HEK293 (cell line): ENCODE data around the gene ZNF426.
"Not testable (repeated sequence)": the region's sequence is repeated elsewhere in the genome, so short reads cannot be mapped to it uniquely, and the experiment has no call there.

Experiments
- CTCF ChIA-PET: fragments of 350-600 bp; formaldehyde crosslinking; extraction: SDS; loops from one replicate; lab custom pipeline; 2021; ENCODE audit warnings: antibody characterized with exemption; lab: Yijun Ruan, JAX
- POLR2A ChIA-PET: fragments of 300-600 bp; formaldehyde crosslinking; extraction: SDS; loops from one replicate; lab custom pipeline; 2020; ENCODE audit warnings: antibody characterized with exemption, inconsistent platforms; lab: Yijun Ruan, JAX
- H3K27ac ChIP-seq: fragments of 200-500 bp; sonication (Bioruptor generic); 2 replicates; pipeline ENCODE4 v1.5.1; 2014; ENCODE audit warnings: low read depth, low read length, control low read depth, inconsistent platforms; ENCODE audit errors: extremely low read depth
- H3K36me3 ChIP-seq, 2 experiments: fragments of 200-500 bp in 1 of 2; sonication (Bioruptor generic) in 1 of 2; 1 replicate in 1 of 2; 2 replicates in 1 of 2; pipeline ENCODE4 v1.5.1; 2014 to 2017; ENCODE audit warnings: inconsistent platforms in 2 of 2, low read length in 2 of 2; ENCODE audit not compliant: control insufficient read depth in 2 of 2, insufficient read depth in 1 of 2
- H3K4me1 ChIP-seq: fragments of 200-500 bp; sonication (Bioruptor generic); 2 replicates; pipeline ENCODE4 v1.5.1; 2014; ENCODE audit warnings: mild to moderate bottlenecking, low read length, inconsistent platforms; ENCODE audit not compliant: control insufficient read depth, insufficient read depth
- H3K4me3 ChIP-seq: 2 replicates; pipeline ENCODE4 v1.5.1; 2011; ENCODE audit warnings: low read depth, mild to moderate bottlenecking, control low read depth, low read length, moderate library complexity
- H3K9me3 ChIP-seq: fragments of 200-500 bp; sonication (Bioruptor generic); 2 replicates; pipeline ENCODE4 v1.5.1; 2014; ENCODE audit warnings: low read depth, low read length, inconsistent platforms; ENCODE audit not compliant: control insufficient read depth, insufficient read depth
- ATF2 ChIP-seq: fragments of 450-650 bp; formaldehyde crosslinking; IDR thresholded peaks from 2 replicates; pipeline ENCODE4 v1.5.1; 2016; ENCODE audit warnings: missing biosample characterization, missing genetic modification characterization, low read depth
- PRDM1 ChIP-seq: fragments of 450-650 bp; formaldehyde crosslinking; IDR thresholded peaks from 2 replicates; pipeline ENCODE4; 2016; ENCODE audit warnings: missing biosample characterization, missing genetic modification characterization
- REPIN1 ChIP-seq: fragments of 450-650 bp; formaldehyde crosslinking; IDR thresholded peaks from 2 replicates; pipeline ENCODE4 v1.5.1; 2017; ENCODE audit warnings: missing biosample characterization, missing genetic modification characterization, low read depth
- SP3 ChIP-seq: fragments of 450-650 bp; formaldehyde crosslinking; IDR thresholded peaks from 2 replicates; pipeline ENCODE4 v1.5.1; 2016; ENCODE audit warnings: missing biosample characterization, missing genetic modification characterization
- SP7 ChIP-seq: fragments of 450-650 bp; formaldehyde crosslinking; IDR thresholded peaks from 2 replicates; pipeline ENCODE4 v1.5.1; 2016; ENCODE audit warnings: missing biosample characterization, missing genetic modification characterization
- YY2 ChIP-seq: fragments of 450-650 bp; formaldehyde crosslinking; IDR thresholded peaks from 2 replicates; pipeline ENCODE4 v1.5.1; 2016; ENCODE audit warnings: missing biosample characterization, missing genetic modification characterization
- ZBTB17 ChIP-seq: fragments of 450-650 bp; formaldehyde crosslinking; IDR thresholded peaks from 2 replicates; pipeline ENCODE4 v1.5.1; 2016; ENCODE audit warnings: missing biosample characterization, missing genetic modification characterization
- ZFP37 ChIP-seq: fragments of 450-650 bp; formaldehyde crosslinking; IDR thresholded peaks from 2 replicates; pipeline ENCODE4 v1.5.1; 2016; ENCODE audit warnings: missing biosample characterization, missing genetic modification characterization
- ZFP69B ChIP-seq: fragments of 450-650 bp; formaldehyde crosslinking; IDR thresholded peaks from 2 replicates; pipeline ENCODE4 v1.5.1; 2016; ENCODE audit warnings: missing biosample characterization, missing genetic modification characterization
- ZNF335 ChIP-seq: fragments of 450-650 bp; formaldehyde crosslinking; conservative IDR thresholded peaks from 2 replicates; pipeline ENCODE4 v1.5.1; 2016; ENCODE audit warnings: missing biosample characterization, missing genetic modification characterization
- ZNF48 ChIP-seq: fragments of 450-650 bp; formaldehyde crosslinking; IDR thresholded peaks from 2 replicates; pipeline ENCODE4 v1.5.1; 2016; ENCODE audit warnings: missing biosample characterization, missing genetic modification characterization
- ZNF561 ChIP-seq: fragments of 450-650 bp; IDR thresholded peaks from 2 replicates; pipeline ENCODE4 v1.5.1; 2018; ENCODE audit warnings: missing biosample characterization, missing genetic modification characterization, borderline replicate concordance
- ZNF600 ChIP-seq: fragments of 450-650 bp; formaldehyde crosslinking; IDR thresholded peaks from 2 replicates; pipeline ENCODE4 v1.5.1; 2016; ENCODE audit warnings: missing biosample characterization, missing genetic modification characterization
- ZNF610 ChIP-seq: fragments of 450-650 bp; formaldehyde crosslinking; IDR thresholded peaks from 2 replicates; pipeline ENCODE4 v1.5.1; 2016; ENCODE audit warnings: missing biosample characterization, missing genetic modification characterization, borderline replicate concordance
- ZNF629 ChIP-seq: fragments of 450-650 bp; formaldehyde crosslinking; IDR thresholded peaks from 2 replicates; pipeline ENCODE4 v1.5.1; 2017; ENCODE audit warnings: missing biosample characterization, missing genetic modification characterization
- ZNF76 ChIP-seq: fragments of 450-650 bp; formaldehyde crosslinking; IDR thresholded peaks from 2 replicates; pipeline ENCODE4; 2016; ENCODE audit warnings: low read depth, missing biosample characterization, missing genetic modification characterization, borderline replicate concordance
- ZSCAN16 ChIP-seq: fragments of 450-650 bp; formaldehyde crosslinking; IDR thresholded peaks from 2 replicates; pipeline ENCODE4 v1.5.1; 2016; ENCODE audit warnings: missing biosample characterization, missing genetic modification characterization
- TF ChIP-seq, protein P1 (sequence below): fragments of 450-650 bp; formaldehyde crosslinking; IDR thresholded peaks from 2 replicates; pipeline ENCODE4 v1.5.1; 2016; ENCODE audit warnings: missing biosample characterization, missing genetic modification characterization
- TF ChIP-seq, protein P2 (sequence below): fragments of 450-650 bp; formaldehyde crosslinking; IDR thresholded peaks from 2 replicates; pipeline ENCODE4 v1.5.1; 2016; ENCODE audit warnings: missing biosample characterization, missing genetic modification characterization
- TF ChIP-seq, protein P3 (sequence below): fragments of 450-650 bp; formaldehyde crosslinking; IDR thresholded peaks from 2 replicates; pipeline ENCODE4 v1.5.1; 2016; ENCODE audit warnings: missing biosample characterization, missing genetic modification characterization

ZNF426 gene

DNA sequence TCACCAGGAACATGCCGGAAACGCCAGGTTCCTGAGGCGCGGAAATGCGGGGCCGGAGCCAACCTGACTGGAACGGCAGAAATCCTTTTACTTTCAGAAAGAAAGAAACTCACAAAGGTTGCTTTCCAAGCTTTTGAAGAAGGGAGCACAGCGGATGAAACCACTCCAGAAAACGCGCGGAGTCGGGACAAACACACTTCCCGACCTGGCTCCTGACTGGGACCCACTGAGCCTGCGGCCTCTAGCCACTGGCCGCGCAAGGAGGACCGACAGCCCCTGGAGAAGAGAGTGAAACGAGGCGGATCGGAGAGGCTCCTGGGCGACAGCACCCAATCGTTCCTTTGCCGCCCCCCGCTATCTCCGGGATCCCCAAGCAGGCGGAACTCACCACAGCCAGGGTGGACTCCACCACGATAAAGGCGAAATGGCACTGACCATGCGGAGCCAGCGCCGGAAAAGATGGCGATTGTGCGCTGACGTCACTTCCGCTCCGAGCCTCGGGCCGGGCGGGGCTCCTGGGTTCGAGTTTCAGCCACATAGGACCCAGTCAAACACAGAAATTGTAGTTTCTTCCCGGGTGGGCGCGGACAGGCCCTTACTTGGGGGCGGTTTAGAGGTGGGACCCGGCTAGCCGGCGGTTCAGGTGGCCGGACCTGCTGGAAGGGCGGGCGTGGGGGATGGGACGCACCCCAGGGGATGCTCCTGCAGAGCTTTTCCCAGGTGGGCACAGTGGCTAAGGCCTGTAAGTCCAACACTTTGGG, 45.8 kb upstream of the ZNF426 start, which contains the start of gene ZNF121 (continued):
- TF ChIP-seq ATF2 (tag by site-specific recombination) = peak; percentile 97
- peak; percentile 66 for TF ChIP-seq SP7 (tag by site-specific recombination)
- peak; percentile 66; the same call in 1 of the 2 replicates for TF ChIP-seq YY2 (tag by site-specific recombination)
- no peak for TF ChIP-seq ZSCAN16 (tag by site-specific recombination)
- peak; percentile 47; the same call in 1 of the 2 replicates for TF ChIP-seq ZBTB17 (tag by site-specific recombination)
- no peak for TF ChIP-seq ZNF48
- TF ChIP-seq ZNF335 = peak; percentile 61
- no peak for TF ChIP-seq PRDM1
- TF ChIP-seq ZFP69B (tag by site-specific recombination) = peak; percentile 89; the same call in 1 of the 2 replicates
- 0 out of 2 replicates have a peak, but pooled peaks have one; percentile 72 for TF ChIP-seq ZNF600
- TF ChIP-seq ZNF561 (tag by site-specific recombination) = no peak
- peak; percentile 69 for TF ChIP-seq SP3 (tag by site-specific recombination)
- TF ChIP-seq, protein P1, sequence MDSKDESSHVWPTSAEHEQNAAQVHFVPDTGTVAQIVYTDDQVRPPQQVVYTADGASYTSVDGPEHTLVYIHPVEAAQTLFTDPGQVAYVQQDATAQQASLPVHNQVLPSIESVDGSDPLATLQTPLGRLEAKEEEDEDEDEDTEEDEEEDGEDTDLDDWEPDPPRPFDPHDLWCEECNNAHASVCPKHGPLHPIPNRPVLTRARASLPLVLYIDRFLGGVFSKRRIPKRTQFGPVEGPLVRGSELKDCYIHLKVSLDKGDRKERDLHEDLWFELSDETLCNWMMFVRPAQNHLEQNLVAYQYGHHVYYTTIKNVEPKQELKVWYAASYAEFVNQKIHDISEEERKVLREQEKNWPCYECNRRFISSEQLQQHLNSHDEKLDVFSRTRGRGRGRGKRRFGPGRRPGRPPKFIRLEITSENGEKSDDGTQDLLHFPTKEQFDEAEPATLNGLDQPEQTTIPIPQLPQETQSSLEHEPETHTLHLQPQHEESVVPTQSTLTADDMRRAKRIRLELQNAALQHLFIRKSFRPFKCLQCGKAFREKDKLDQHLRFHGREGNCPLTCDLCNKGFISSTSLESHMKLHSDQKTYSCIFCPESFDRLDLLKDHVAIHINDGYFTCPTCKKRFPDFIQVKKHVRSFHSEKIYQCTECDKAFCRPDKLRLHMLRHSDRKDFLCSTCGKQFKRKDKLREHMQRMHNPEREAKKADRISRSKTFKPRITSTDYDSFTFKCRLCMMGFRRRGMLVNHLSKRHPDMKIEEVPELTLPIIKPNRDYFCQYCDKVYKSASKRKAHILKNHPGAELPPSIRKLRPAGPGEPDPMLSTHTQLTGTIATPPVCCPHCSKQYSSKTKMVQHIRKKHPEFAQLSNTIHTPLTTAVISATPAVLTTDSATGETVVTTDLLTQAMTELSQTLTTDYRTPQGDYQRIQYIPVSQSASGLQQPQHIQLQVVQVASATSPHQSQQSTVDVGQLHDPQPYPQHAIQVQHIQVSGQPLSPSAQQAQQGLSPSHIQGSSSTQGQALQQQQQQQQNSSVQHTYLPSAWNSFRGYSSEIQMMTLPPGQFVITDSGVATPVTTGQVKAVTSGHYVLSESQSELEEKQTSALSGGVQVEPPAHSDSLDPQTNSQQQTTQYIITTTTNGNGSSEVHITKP (tag by site-specific recombination) = peak; percentile 92
- TF ChIP-seq, protein P2, sequence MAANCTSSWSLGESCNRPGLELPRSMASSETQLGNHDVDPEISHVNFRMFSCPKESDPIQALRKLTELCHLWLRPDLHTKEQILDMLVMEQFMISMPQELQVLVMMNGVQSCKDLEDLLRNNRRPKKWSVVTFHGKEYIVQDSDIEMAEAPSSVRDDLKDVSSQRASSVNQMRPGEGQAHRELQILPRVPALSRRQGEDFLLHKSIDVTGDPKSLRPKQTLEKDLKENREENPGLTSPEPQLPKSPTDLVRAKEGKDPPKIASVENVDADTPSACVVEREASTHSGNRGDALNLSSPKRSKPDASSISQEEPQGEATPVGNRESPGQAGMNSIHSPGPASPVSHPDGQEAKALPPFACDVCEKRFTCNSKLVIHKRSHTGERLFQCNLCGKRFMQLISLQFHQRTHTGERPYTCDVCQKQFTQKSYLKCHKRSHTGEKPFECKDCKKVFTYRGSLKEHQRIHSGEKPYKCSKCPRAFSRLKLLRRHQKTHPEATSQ (tag by site-specific recombination) = no peak
- TF ChIP-seq ZNF610 (tag by site-specific recombination) = 0 out of 2 replicates have a peak, but pooled peaks have one; percentile 33
- peak; percentile 52; the same call in 1 of the 2 replicates for TF ChIP-seq ZFP37 (tag by site-specific recombination)
- TF ChIP-seq ZNF629 = peak; percentile 82
- no peak for TF ChIP-seq REPIN1 (tag by site-specific recombination)
- TF ChIP-seq, protein P3, sequence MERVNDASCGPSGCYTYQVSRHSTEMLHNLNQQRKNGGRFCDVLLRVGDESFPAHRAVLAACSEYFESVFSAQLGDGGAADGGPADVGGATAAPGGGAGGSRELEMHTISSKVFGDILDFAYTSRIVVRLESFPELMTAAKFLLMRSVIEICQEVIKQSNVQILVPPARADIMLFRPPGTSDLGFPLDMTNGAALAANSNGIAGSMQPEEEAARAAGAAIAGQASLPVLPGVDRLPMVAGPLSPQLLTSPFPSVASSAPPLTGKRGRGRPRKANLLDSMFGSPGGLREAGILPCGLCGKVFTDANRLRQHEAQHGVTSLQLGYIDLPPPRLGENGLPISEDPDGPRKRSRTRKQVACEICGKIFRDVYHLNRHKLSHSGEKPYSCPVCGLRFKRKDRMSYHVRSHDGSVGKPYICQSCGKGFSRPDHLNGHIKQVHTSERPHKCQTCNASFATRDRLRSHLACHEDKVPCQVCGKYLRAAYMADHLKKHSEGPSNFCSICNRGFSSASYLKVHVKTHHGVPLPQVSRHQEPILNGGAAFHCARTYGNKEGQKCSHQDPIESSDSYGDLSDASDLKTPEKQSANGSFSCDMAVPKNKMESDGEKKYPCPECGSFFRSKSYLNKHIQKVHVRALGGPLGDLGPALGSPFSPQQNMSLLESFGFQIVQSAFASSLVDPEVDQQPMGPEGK (tag by site-specific recombination) = peak; percentile 70
- TF ChIP-seq ZNF76 = peak; percentile 54; the same call in 1 of the 2 replicates

DNA sequence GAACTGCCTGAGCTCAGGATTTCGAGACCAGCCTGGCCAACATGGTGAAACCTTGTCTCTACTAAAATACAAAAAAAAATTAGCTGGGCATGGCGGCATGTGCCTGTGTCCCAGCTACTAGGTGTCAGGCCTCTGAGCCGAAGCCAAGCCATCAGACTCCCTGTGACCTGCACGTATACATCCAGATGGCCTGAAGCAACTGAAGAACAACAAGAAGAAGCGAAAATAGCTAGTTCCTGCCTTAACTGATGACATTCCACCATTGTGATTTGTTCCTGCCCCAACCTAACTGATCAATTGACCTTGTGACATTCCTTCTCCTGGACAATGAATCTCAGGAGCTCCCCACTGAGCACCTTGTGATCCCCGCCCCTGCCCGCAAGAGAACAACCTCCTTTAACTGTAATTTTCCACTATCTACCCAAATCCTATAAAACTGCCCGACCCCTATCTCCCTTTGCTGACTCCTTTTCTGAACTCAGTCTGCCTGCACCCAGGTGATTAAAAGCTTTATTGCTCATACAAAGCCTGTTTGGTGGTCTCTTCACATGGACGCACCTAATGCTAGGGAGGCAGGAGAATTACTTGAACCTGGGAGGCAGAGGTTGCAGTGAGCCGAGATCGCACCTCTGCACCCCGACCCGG, 43.8 kb upstream of the ZNF426 start:
- ChIA-PET POLR2A (interaction anchor here (0.6 kb wide), 1 partner anchor 253 kb away, joined by 3 read pairs; the partner anchor contains the start of gene PIN1), CTCF (interaction anchor here (0.6 to 0.7 kb wide), 2 partner anchors 64 to 469 kb away, joined by 3 to 7 read pairs; no protein-coding TSS in a partner anchor)
- peaks cover 20 to 45% of the 10 kb centered on the region in 2 experiments; a peak in 2 of 3 replicates for H3K36me3 ChIP-seq
- H3K27ac ChIP-seq, H3K4me3 ChIP-seq, H3K4me1 ChIP-seq, H3K9me3 ChIP-seq: not testable (repeated sequence)
